Mesothelial cell of epicardium (in vitro differentiated cells): Measurements from ENCODE around the gene SULF2. TPM values are rescaled to one million over a fixed set of nuclear protein-coding genes. Genes with fewer than 3 reads are reported as not detected.

Experiments
- DNase-seq, 2 experiments: peaks; one replicate each; pipeline ENCODE4 v3.0.0; 2021; ENCODE audit warnings: low spot score in 2 of 2; ENCODE audit not compliant: unreplicated experiment in 2 of 2
- H3K27ac Mint-ChIP-seq: 2 replicates; pipeline ENCODE4 v1.8.0; 2021; ENCODE audit warnings: mixed read lengths
- H3K27me3 Mint-ChIP-seq: 2 replicates; pipeline ENCODE4 v1.8.0; 2021; ENCODE audit warnings: low read depth, mixed read lengths
- H3K36me3 Mint-ChIP-seq: 2 replicates; pipeline ENCODE4 v1.8.0; 2021; ENCODE audit warnings: mixed read lengths
- H3K4me1 Mint-ChIP-seq: 2 replicates; pipeline ENCODE4 v1.8.0; 2021; ENCODE audit warnings: mixed read lengths
- H3K4me3 Mint-ChIP-seq: 2 replicates; pipeline ENCODE4 v1.8.0; 2021; ENCODE audit warnings: mild to moderate bottlenecking, moderate library complexity, mixed read lengths
- H3K9me3 Mint-ChIP-seq: 2 replicates; pipeline ENCODE4 v1.8.0; 2021; ENCODE audit warnings: mixed read lengths
- CTCF ChIP-seq: fragments of 200-600 bp; sonication (generic); IDR thresholded peaks from one replicate; pipeline ENCODE4 v1.5.0; 2021; ENCODE audit warnings: antibody characterized with exemption; ENCODE audit not compliant: unreplicated experiment
- total RNA-seq: library from RNA; stranded (reverse); gene quantifications from 3 replicates; pipeline ENCODE4 v1.2.1, GENCODE V29; 2021

Gene SULF2
- total RNA-seq, 1 donor from 2014 or later: 77.0 TPM

- no peak for DNase-seq
- peaks cover 6% of the 10 kb centered on the region for H3K36me3 Mint-ChIP-seq
- H3K4me1 Mint-ChIP-seq: no peaks in the 10 kb centered on the region
- no peak overlapping the region for H3K27ac Mint-ChIP-seq
- no peaks in the 10 kb centered on the region for H3K9me3 Mint-ChIP-seq
- H3K27me3 Mint-ChIP-seq: no peaks in the 10 kb centered on the region
- H3K4me3 Mint-ChIP-seq: no peak overlapping the region
- TF ChIP-seq CTCF: no peak
Measured at GRCh38 chr20:47747669-47748031, 37.6 kb downstream of the SULF2 start.

GRCh38 chr20:47744803-47745202, 40.5 kb downstream of the SULF2 start:
- Mint-ChIP-seq H3K9me3 (no peaks in the 10 kb centered on the region), H3K4me3 (no peak overlapping the region), H3K27ac (no peak overlapping the region), H3K36me3 (peaks cover 1% of the 10 kb centered on the region), H3K27me3 (no peaks in the 10 kb centered on the region), H3K4me1 (peaks cover 10% of the 10 kb centered on the region)
- no peak for TF ChIP-seq CTCF
- DNase-seq: no peak

GRCh38 chr20:47743671-47744070, 41.6 kb downstream of the SULF2 start:
- no peaks in the 10 kb centered on the region for H3K9me3 Mint-ChIP-seq
- peaks cover 10% of the 10 kb centered on the region for H3K4me1 Mint-ChIP-seq

GRCh38 chr20:47741669-47742608, 43.3 kb downstream of the SULF2 start:
- TF ChIP-seq CTCF: no peak
- Mint-ChIP-seq H3K27ac (peak overlapping the region; percentile 21), H3K9me3 (no peaks in the 10 kb centered on the region)

More at GRCh38 chr20:47743671-47744070, 41.6 kb downstream of the SULF2 start:
- no peak for DNase-seq
- Mint-ChIP-seq H3K4me3 (no peak overlapping the region), H3K27ac (no peak overlapping the region), H3K27me3 (no peaks in the 10 kb centered on the region), H3K36me3 (peaks cover 2% of the 10 kb centered on the region)
- no peak for TF ChIP-seq CTCF

GRCh38 chr20:47740862-47741184, 44.5 kb downstream of the SULF2 start:
- no peak for TF ChIP-seq CTCF
- no peak overlapping the region for H3K4me3 Mint-ChIP-seq
- no peaks in the 10 kb centered on the region for H3K27me3 Mint-ChIP-seq
- no peaks in the 10 kb centered on the region for H3K9me3 Mint-ChIP-seq
- peaks cover 9% of the 10 kb centered on the region for H3K36me3 Mint-ChIP-seq
- no peak for DNase-seq
- H3K4me1 Mint-ChIP-seq: peaks cover 10% of the 10 kb centered on the region
- H3K27ac Mint-ChIP-seq: no peak overlapping the region

More at GRCh38 chr20:47741669-47742608, 43.3 kb downstream of the SULF2 start:
- DNase-seq: no peak
- Mint-ChIP-seq H3K36me3 (peaks cover 4% of the 10 kb centered on the region), H3K4me1 (peaks cover 10% of the 10 kb centered on the region), H3K27me3 (no peaks in the 10 kb centered on the region), H3K4me3 (no peak overlapping the region)
